Activated CD8-positive, alpha-beta memory T cell treated with anti-CD3 and anti-CD28 coated beads for 48 hours (primary cell): Measurements from ENCODE around the gene TYW1.
"Not testable (repeated sequence)": the region's sequence is repeated elsewhere in the genome, so short reads cannot be mapped to it uniquely, and the experiment has no call there.

Experiments
- DNase-seq, 3 experiments: peaks; one replicate each; pipeline ENCODE4 v3.0.0-alpha.2; 2020; ENCODE audit warnings: low read depth in 2 of 3, low spot score in 2 of 3

TYW1 gene

DNA sequence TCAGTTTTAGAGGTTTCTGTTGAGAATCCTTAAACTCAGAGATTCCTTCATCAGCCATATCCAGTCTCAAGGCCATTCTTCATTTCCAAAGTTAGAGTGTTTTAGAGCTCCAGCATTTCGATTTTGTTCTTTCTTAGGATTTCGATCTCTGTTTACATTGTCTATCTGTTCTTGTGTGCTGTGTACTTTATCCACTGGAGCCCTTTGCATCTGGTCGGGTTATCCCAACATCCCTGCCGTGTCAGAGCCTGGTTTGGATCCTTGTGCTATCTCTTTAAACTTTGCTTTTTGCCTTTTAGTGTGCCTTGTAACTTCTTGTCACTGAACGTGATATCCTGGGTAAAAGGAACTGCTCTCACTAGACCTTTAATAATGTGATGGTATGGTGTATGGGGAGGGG, 131.6 kb downstream of the TYW1 start:
- not testable (repeated sequence) for DNase-seq

DNA sequence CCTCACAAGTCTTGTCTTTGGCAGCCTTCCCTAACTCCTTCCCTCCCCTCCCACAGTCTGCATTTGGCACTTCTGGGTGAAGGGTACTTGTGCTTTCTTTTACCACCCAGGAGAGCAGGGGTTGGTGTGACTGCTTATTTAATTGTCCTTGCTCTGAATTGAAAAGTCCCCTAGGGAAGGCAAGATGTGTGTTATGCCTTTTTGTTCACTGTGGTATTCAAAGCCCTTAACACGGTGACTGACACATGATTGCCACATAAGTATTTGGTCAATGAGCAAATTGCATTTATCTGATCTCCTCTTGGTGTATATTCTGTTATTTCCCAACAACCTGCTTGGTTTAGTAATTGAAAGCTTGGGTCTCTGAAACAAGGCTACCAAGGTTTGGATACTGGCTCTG, 134.1 kb downstream of the TYW1 start:
- not testable (repeated sequence) for DNase-seq

DNA sequence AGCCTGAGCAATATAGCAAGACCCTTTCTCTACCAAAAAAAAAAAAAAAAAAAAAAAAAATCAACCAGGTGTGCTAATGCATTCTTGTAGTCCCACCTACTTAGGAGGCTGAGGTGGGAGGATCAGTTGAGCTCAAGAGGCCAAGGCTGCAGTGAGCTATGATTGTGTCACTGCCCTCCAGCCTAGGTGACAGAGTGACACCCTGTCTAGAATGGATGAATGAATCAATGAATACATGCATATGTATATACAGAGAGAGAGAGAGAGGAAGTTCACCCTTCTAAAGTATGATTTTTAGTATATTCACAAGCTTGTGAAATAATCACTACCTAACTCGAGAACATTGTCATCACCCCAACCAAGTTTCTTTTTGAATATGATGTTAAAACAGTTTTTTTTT, 138.3 kb downstream of the TYW1 start:
- not testable (repeated sequence) for DNase-seq

DNA sequence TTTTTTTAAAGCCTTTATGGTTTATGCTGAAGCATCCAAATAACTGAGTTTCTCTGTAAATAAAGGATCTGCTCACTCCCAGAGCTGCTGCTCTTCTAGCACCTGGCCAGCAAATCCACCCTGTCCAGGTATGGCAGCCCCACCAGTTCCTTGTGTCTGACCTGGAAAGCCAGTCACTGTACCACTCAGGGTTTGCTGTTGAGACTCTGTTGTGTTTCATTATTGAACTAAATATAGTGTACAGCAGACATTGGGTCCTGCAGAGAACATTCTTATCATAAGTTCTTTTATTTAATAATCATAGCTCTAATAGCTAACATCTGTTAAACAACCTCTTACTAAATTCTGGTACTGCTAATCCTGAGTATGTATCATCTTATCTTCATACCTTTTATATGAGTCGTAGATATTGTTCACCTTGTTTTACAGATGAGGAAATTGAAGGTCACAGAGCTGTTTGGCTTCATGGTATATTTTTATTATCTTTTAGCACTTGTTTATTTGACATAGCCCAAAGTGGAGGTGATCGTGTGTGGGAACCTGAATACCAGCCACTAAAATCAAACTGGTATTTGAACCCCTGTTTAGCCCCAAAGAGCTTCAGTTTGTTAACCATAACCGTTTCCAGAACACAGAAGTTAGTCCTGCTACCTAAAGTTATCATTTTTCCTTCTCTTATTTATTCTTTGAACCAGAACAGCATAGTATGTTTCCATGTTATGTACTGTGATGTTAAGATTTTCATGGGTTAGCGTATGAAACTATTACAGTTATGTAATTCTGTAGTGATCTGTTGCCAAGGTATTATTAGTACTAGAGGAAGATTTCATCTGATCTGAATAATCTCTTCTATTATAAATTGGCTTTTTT, 139.2 kb downstream of the TYW1 start:
- DNase-seq: not testable (repeated sequence)

DNA sequence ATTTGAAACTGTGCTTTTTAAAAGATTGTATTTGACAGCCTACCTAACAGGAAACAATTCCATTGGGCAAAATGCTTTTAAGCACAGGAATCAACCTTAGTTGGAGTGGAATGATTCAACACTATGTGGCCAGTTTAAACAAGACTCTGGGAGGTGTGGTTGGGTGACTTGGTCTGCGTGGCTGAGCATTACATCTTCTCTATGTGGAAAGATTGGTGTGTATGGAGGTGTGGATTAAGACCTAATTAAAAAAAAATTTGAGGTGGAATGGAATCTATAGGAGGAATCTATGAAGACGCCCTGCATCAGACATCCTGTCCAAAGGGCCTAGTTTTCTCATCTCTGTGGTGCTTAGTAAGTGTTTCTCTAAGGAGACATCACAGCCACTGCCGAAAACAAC, 140.9 kb downstream of the TYW1 start:
- DNase-seq: not testable (repeated sequence)

DNA sequence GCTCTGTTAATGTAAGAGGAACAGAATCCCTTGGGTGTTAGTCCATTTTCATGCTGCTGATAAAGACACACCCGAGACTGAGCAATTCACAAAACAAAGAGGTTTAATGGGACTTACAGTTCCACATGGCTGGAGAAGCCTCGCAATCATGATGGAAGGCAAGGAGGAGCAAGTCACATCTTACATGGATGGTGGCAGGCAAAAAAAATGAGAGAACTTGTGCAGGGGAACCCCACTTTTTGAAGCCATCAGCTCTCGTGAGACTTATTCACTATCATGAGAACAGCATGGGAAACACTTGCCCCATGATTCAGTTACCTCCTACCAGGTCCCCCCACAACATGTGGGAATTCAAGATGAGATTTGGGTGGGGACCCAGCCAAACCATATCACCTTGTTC, 143.2 kb downstream of the TYW1 start:
- DNase-seq: not testable (repeated sequence)

DNA sequence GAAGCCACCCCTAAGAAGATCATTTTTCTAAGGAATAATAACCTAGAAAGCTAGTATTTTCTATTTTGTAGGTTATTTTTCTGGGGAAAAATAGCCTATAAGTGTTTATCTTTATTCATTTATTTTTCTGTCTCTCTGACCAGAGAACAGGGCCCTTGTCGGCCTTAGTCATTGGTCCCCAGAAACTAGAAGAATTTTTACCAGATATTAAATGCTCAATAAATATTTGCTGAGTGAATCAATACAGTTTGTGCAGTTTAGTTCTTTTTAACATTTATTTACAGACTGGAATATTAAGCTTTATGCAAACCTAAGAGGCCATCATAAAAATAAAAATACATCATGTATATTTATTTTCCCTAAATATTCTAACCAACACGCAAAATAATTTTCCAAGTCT, 144.4 kb downstream of the TYW1 start:
- DNase-seq: not testable (repeated sequence)

DNA sequence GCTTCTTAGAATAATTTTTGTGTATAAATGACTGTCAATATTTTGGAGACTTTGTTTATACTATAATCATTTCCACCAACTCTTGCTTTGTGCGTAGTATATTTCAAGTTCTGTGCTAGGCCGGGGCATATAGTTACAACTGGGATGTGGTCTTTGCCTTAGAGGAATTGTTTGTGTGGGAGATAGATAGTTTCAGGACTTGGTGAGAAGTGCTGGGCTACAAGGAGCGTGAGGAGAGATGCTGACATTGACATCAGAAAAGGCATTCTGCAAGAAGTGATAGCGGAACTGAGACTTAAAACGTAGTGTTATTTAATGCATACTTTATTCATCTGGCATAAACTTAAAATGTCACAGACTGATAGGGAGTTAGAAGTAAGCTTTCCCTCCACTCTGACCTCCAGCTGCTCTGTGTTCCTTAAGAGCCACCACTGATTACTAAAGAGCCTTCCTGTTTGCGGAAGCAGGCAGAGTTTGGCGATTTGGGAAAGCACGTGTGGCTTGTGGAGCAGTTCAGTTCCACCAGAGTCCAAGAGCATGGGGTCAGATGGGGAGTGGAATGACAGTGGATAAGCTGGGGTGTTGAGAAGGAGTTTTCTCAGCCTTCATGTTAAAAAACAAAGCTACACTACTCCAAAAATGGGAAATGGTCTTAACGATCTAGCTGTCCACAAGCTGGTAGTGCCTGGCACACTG, 146.6 kb downstream of the TYW1 start:
- DNase-seq: not testable (repeated sequence)

DNA sequence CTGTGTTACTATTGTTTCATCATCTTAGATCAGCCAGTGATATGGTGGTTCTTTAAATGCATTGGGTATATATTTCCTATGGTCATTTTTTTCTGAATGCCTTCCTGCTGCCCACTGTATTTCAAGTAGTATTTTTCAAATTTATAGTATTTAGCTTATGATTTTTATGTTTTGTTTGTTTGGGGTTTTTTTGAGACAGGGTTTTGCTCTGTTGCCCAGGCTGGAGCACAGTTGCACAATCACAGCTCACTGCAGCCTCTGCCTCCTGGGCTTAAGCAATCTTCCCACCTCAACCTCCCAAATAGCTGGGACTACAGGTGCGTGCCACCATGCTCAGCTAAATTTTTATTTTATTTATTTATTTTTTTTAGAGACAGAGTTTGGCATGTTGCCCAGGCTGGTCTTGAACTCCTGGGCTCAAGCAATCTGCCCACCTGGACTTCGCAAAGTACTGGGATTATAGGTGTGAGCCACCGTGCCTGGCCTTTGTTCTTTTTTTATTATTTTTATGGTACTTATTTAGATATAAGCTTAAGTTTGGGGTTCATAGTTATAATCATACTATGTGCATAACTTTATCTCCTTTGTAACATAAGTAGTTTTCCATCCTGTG, 149.1 kb downstream of the TYW1 start:
- DNase-seq: not testable (repeated sequence)

DNA sequence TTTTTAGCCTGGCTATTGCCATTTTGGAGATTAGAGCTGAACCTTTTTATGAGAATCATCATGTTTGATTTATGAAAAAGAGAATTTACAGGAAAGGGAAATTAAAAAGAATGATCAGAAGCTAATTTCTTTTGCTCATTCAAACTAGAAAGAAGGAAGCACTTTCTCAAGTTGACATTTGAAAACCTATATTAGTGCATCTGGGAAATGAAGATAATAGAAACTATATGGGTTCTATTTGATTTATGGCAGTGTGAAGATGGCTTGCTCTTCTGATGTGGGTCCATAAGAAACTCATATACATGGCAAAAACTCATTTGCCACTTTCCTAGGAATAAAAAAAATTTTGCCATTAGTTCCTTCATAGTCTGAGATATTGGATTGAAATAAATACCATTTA, 152.5 kb downstream of the TYW1 start:
- DNase-seq: not testable (repeated sequence)

DNA sequence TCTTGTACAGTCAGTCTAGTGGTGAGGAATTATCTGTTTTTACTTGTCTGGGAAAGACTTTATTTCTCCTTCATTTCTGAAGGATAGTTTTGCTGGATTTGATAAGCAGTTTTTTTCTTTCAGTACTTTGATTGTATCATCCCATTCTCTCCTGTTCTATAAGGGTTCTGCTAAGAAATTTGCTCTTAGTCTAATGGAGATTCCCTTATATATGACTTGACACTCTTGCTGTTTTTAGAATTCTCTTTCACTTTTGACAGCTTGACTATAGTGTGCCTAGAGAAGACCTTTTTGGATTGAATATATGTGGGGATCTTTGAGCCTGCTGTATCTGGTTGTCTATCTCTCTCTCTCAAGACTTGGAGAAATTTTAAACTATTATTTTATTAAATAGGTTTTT, 157.7 kb downstream of the TYW1 start:
- DNase-seq: not testable (repeated sequence)

DNA sequence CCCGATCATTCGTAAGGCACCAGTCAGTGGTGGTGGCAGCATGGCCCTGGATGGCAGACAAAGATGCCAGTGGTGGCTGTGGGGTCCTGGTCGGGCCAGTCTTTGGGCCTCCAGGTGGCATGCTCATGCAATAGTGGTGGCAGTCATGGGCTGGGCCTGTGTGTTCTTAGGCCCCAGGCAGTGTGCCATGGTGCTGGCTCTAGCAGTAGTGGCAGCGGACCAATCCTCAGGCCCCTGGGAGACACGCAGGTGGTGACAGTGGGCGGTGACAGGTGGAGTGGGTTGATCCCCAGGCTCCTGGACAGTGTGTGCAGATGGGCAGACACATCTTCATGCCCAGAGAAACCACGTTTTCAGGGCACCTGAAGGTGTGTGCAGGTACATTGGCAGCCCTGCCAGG, 159.4 kb downstream of the TYW1 start:
- not testable (repeated sequence) for DNase-seq

DNA sequence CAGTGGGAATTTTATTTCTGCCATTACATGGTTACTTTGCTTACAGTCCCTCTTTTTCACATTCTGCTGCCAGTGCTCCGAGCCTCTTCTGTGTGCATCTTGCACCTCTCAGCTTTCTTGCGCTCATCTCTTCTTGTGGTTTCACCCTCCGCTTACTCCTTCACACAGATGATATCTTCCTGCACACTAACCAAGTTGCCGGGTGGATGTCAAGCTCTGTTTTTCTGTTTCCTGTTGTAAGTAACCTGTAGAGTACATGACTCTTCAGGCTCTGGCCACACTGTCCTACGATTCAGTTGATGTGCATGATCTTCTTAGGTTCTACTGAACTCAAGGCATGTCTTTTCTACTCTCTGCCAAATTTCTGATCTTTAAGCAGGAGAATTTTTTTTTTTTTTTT, 166.7 kb downstream of the TYW1 start:
- DNase-seq: not testable (repeated sequence)

DNA sequence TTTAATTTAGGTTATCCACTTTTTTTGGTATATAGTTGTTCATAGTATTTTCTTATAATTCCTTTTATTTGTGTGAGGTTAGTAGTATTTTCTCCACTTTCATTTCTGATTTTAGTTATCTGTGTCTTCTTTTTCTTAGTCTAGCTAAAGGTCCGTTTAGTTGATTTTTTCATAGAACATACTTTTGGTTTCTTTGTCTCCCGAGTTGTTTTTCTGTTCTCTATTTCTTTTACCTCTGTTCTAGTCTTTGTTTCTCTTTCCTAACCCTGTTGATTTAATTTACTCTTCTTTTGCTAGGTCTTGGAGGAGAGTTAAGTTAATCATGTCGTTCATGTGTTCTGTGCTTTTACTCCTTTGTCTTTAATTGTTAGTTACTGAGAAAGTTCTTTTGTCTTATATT, 174.5 kb downstream of the TYW1 start:
- DNase-seq: not testable (repeated sequence)

DNA sequence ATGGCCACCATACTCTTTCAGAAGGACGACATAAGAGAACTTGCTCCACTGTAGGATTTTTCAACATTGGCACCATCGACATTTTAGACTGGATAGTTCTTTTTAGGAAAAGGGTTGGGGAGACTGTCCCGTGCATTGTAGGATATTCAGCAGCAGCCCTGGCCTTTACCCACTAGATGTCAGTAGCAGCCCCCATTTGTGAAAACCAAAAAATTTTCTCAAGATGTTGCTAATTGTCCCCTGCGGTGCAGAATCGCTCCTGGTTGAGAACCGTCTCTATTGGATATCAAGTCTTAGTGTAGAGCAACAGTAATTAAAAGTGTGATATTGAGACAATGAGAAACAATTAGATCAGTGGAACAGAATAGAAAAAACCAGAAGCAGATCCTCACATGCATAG, 180.1 kb downstream of the TYW1 start:
- DNase-seq: not testable (repeated sequence)

DNA sequence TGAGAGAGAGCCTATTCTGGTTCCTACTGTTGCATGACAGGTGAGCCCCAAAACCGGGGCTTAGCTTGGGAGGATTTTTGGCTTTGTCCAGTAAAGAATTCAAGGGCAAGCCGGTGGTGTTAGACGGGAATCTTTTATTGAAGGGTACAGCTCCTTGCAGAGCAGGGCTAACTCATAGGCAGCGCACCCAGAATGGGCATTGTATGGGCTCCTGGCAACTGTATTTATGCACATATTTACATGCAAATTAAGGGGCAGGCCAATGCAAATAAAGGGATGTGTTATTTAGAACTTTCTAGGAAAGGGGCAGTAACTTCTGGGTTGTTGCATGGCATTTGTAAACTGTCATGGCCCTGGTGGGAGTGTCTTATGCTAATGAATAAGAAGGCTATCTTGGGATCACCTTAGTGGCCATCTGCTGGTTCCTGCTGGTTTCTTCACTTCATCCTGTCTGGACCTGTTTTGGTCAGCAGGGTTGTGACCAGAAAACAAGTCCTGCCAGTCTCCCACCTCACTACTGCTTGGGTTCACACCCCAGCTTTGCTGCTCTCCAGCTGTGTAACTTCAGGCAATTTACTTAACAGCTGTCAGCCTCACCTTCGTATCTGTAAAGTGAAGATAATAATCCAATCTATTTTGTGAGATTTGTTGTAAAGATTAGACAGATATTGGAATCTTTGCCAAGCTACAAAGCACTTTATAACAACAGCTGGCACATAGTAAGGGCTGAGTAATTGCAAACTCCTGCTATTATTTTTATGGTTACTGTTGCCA, 182.5 kb downstream of the TYW1 start:
- not testable (repeated sequence) for DNase-seq

DNA sequence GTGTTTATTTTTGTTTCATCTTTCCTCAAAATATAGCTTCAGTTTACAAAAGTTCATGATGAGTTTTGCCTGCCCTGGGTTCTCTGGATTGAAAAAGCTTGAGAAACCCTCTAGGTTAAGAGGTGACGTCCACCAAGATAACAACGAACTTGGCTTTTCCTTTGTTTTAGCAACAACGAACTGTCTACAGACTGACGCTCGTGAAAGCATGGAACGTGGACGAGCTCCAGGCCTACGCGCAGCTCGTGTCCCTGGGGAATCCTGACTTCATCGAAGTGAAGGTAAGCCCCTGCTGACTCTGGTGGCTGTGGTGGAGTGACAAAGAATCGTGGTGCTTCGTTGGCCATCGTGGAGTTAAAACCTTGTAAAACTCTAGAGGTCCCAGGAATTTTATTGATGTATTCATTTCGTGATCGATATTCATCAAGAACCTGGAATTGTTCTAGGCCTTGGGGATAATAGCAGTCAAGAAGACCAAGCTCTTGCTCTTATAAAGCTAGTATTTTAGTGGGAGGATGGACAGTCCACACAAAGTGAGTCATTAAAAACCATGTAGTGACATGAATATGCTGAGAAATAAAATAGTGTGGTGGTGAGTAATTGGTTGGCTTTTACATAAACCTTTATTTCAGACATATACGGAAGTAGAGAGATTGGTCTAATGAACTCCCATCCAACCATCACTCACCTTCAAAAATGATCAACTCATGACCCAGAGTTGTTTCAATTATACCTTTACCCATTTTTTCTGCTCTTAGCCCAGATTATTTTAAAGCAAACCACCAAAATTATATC, 186.5 kb downstream of the TYW1 start:
- DNase-seq: not testable (repeated sequence)

DNA sequence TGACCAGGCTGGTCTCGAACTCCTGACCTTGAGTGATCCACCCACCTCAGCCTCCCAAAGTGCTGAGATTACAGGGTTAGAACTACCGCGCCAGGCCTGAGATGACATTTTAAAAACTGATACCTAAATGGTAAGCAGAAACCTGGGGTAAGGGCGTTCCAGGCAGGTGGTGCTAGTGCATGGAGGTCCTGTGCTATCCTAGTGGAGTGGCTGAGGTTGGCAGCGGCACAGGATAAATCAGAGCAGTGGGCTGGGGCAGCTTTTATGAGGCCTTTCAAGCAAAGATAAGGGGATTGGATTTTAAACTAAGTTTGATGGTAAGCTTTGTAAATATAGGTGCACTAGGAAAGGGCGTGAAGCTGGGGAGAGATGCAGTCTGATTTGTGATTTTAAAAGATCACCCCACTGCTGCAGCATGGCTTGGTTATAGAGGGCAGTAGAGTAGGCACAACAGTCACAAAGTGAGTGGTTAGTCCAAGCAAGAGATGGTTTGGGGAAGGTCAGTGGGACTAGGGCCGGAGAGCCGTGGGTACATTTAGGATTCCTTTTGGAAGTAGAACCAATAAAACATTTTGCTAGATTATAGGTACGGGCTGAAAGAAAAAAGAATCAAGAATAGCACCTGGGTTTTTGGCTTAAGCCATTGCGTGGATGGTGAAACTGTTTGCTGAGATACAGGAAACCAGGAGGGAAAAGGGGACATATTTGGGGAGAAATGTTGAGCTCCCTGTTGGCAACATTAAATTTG, 188.5 kb downstream of the TYW1 start:
- DNase-seq: not testable (repeated sequence)

DNA sequence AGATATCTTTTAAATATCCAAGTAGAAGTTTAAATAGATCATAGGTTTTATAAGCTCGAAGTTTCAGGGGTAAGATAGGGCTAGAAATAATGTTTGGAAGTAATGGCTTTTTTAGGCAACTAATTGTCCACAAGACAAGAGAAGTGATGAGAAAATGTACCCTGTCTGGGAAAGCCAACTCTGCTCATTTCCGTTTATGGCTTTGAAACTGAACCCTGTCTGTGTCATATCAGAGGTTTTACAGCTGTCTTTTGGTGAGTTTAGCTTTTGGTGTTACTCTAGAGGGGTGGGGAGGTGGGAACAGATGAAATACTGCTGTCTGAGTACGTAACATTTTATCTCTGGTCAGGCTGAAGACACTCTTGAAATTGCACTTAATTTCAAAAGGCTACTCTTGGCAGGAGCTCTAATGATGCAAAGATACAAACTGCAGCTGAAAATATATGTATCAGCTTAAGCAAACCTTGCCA, 189.1 kb downstream of the TYW1 start:
- DNase-seq: not testable (repeated sequence)
